ENCODE measurements around the gene RYR2.

- TF ChIP-seq, protein P1, sequence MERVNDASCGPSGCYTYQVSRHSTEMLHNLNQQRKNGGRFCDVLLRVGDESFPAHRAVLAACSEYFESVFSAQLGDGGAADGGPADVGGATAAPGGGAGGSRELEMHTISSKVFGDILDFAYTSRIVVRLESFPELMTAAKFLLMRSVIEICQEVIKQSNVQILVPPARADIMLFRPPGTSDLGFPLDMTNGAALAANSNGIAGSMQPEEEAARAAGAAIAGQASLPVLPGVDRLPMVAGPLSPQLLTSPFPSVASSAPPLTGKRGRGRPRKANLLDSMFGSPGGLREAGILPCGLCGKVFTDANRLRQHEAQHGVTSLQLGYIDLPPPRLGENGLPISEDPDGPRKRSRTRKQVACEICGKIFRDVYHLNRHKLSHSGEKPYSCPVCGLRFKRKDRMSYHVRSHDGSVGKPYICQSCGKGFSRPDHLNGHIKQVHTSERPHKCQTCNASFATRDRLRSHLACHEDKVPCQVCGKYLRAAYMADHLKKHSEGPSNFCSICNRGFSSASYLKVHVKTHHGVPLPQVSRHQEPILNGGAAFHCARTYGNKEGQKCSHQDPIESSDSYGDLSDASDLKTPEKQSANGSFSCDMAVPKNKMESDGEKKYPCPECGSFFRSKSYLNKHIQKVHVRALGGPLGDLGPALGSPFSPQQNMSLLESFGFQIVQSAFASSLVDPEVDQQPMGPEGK (CRISPR knock-in tag; IDR thresholded peaks at IDR 0.05; ENCODE audit: borderline replicate concordance), result no peak
- TF ChIP-seq CREB5 (CRISPR knock-in tag; IDR thresholded peaks at IDR 0.05; ENCODE audit: low read depth) (no peak), ZC3H10 (CRISPR knock-in tag; IDR thresholded peaks at IDR 0.05) (no peak), OSR1 (CRISPR knock-in tag; IDR thresholded peaks at IDR 0.05) (no peak), CSRNP3 (CRISPR knock-in tag; IDR thresholded peaks at IDR 0.05) (no peak), ZNF8 (CRISPR knock-in tag; IDR thresholded peaks at IDR 0.05) (no peak), PPARA (CRISPR knock-in tag; IDR thresholded peaks at IDR 0.05; ENCODE audit: borderline replicate concordance) (no peak), ZNF565 (CRISPR knock-in tag; conservative IDR thresholded peaks at IDR 0.05; ENCODE audit: low read depth) (no peak), ZFP3 (CRISPR knock-in tag; IDR thresholded peaks at IDR 0.05) (no peak), ARNTL (CRISPR knock-in tag; IDR thresholded peaks at IDR 0.05; ENCODE audit: borderline replicate concordance, low read depth) (no peak), ISL1 (CRISPR knock-in tag; IDR thresholded peaks at IDR 0.05) (no peak), ZNF70 (CRISPR knock-in tag; IDR thresholded peaks at IDR 0.05) (no peak)
- TF ChIP-seq, protein P2, sequence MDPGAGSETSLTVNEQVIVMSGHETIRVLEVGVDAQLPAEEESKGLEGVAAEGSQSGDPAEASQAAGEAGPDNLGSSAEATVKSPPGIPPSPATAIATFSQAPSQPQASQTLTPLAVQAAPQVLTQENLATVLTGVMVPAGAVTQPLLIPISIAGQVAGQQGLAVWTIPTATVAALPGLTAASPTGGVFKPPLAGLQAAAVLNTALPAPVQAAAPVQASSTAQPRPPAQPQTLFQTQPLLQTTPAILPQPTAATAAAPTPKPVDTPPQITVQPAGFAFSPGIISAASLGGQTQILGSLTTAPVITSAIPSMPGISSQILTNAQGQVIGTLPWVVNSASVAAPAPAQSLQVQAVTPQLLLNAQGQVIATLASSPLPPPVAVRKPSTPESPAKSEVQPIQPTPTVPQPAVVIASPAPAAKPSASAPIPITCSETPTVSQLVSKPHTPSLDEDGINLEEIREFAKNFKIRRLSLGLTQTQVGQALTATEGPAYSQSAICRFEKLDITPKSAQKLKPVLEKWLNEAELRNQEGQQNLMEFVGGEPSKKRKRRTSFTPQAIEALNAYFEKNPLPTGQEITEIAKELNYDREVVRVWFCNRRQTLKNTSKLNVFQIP (CRISPR knock-in tag; IDR thresholded peaks at IDR 0.05; ENCODE audit: borderline replicate concordance, low read depth), result no peak
Observed at GRCh38 chr1:237817277-237817676, 775.3 kb downstream of the RYR2 start.
